Measurements from ENCODE around the gene FRMD8. TPM values are rescaled to one million over a fixed set of nuclear protein-coding genes. Genes with fewer than 3 reads are reported as not detected.

FRMD8 gene
- total and polyA plus RNA-seq, 4 donors: 2.8 to 22.8 (median 15.0) TPM

DNA sequence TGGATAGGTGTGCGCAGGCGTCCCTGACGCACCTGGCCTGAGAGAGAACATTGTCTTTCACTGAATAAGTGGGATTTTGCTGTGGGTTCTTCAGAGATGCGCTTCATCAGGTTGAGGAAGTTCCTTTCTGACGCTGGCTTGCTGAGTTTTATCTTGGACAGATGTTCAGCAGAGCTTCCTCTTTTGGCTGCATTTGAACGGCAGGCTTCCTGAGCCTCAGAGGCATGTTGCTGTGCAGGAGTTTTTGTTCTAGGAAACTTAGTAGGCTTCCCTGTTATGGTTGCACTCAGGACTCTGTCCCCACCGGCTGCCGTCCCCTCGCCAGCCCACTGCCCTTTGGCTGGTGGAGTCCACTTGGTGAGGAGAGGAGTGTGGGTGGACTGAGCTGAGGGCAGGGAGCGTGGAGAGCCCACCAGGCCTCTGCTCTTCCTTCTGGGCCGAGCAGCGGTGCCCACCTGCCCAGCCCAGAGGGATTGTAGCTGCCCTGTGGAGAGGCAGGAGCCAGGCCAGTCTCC is 17.2 kb downstream of the FRMD8 start:
- TF ChIP-seq TAF1 (conservative IDR thresholded peaks at IDR 0.05): no peak
- TF ChIP-seq FOXA1 (IDR thresholded peaks at IDR 0.05): no peak
- TF ChIP-seq RAD21 (IDR thresholded peaks at IDR 0.05): no peak
- TF ChIP-seq, protein P1, sequence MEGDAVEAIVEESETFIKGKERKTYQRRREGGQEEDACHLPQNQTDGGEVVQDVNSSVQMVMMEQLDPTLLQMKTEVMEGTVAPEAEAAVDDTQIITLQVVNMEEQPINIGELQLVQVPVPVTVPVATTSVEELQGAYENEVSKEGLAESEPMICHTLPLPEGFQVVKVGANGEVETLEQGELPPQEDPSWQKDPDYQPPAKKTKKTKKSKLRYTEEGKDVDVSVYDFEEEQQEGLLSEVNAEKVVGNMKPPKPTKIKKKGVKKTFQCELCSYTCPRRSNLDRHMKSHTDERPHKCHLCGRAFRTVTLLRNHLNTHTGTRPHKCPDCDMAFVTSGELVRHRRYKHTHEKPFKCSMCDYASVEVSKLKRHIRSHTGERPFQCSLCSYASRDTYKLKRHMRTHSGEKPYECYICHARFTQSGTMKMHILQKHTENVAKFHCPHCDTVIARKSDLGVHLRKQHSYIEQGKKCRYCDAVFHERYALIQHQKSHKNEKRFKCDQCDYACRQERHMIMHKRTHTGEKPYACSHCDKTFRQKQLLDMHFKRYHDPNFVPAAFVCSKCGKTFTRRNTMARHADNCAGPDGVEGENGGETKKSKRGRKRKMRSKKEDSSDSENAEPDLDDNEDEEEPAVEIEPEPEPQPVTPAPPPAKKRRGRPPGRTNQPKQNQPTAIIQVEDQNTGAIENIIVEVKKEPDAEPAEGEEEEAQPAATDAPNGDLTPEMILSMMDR (IDR thresholded peaks at IDR 0.05; ENCODE audit: low read depth, low read length, missing input control): no peak
- no peak for TF ChIP-seq RXRA (IDR thresholded peaks at IDR 0.05)
- TF ChIP-seq, protein P2, sequence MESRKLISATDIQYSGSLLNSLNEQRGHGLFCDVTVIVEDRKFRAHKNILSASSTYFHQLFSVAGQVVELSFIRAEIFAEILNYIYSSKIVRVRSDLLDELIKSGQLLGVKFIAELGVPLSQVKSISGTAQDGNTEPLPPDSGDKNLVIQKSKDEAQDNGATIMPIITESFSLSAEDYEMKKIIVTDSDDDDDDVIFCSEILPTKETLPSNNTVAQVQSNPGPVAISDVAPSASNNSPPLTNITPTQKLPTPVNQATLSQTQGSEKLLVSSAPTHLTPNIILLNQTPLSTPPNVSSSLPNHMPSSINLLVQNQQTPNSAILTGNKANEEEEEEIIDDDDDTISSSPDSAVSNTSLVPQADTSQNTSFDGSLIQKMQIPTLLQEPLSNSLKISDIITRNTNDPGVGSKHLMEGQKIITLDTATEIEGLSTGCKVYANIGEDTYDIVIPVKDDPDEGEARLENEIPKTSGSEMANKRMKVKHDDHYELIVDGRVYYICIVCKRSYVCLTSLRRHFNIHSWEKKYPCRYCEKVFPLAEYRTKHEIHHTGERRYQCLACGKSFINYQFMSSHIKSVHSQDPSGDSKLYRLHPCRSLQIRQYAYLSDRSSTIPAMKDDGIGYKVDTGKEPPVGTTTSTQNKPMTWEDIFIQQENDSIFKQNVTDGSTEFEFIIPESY (IDR thresholded peaks at IDR 0.05): no peak
- no peak for TF ChIP-seq HNF4A (conservative IDR thresholded peaks at IDR 0.05)
- no peak for TF ChIP-seq GABPA (IDR thresholded peaks at IDR 0.05 in 1 of 2, conservative IDR thresholded peaks at IDR 0.05 in 1 of 2)
- TF ChIP-seq HNF4G (IDR thresholded peaks at IDR 0.05): no peak
- no peak for TF ChIP-seq MAX (IDR thresholded peaks at IDR 0.05)
- TF ChIP-seq, protein P3, sequence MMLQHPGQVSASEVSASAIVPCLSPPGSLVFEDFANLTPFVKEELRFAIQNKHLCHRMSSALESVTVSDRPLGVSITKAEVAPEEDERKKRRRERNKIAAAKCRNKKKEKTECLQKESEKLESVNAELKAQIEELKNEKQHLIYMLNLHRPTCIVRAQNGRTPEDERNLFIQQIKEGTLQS (IDR thresholded peaks at IDR 0.05): no peak
- no peak for TF ChIP-seq FOXA2 (IDR thresholded peaks at IDR 0.05)
- TF ChIP-seq YY1 (IDR thresholded peaks at IDR 0.05): no peak
- no peak for TF ChIP-seq JUND (IDR thresholded peaks at IDR 0.05)
- DNase-seq (ENCODE audit: low spot score): no peak
- whole genome bisulfite sequencing: 72% methylated on average over 12 of the region's 12 CpGs

GRCh38 chr11:65404210-65404609 is 17.8 kb downstream of the FRMD8 start:
- Histone ChIP-seq H3K9me3 (ENCODE audit: control insufficient read depth in 4 of 4, low read length in 3 of 4) (no peaks in the 10 kb centered on the region), H3K4me1 (ENCODE audit: control insufficient read depth in 4 of 4, insufficient read depth in 4 of 4, low read length in 3 of 4) (peaks cover 0 to 4% (median 0%) of the 10 kb centered on the region in 4 donors), H3K27me3 (ENCODE audit: control insufficient read depth in 4 of 4, insufficient read depth in 4 of 4, low read length in 3 of 4) (no peaks in the 10 kb centered on the region), H3K4me3 (ENCODE audit: low read depth in 1 of 3, low read length in 3 of 3) (no peak overlapping the region), H3K36me3 (ENCODE audit: control insufficient read depth in 4 of 4, insufficient read depth in 3 of 4, low read depth in 1 of 4, low read length in 3 of 4) (peaks cover 2 to 29% (median 13%) of the 10 kb centered on the region in 4 donors), H3K9ac (ENCODE audit: low read depth in 1 of 2, low read length in 2 of 2) (no peak overlapping the region), H3K27ac (ENCODE audit: low read depth in 1 of 2, low read length in 2 of 2) (peak overlapping the region in 1 of 2 donors; percentile 47)
- 87% methylated on average over 13 of the region's 13 CpGs for WGBS
- DNase-seq (ENCODE audit: low spot score): no peak
- TF ChIP-seq NR2F2 (IDR thresholded peaks at IDR 0.05) (no peak), FOXA1 (IDR thresholded peaks at IDR 0.05) (no peak), GABPA (IDR thresholded peaks at IDR 0.05 in 1 of 2, conservative IDR thresholded peaks at IDR 0.05 in 1 of 2) (no peak), JUND (IDR thresholded peaks at IDR 0.05) (no peak), MAX (IDR thresholded peaks at IDR 0.05) (no peak), HNF4A (conservative IDR thresholded peaks at IDR 0.05) (no peak), TAF1 (conservative IDR thresholded peaks at IDR 0.05) (no peak), RXRA (IDR thresholded peaks at IDR 0.05) (no peak), RAD21 (IDR thresholded peaks at IDR 0.05) (no peak), YY1 (IDR thresholded peaks at IDR 0.05) (no peak), HNF4G (IDR thresholded peaks at IDR 0.05) (no peak), REST (IDR thresholded peaks at IDR 0.05) (no peak), SP1 (IDR thresholded peaks at IDR 0.05) (no peak)
- TF ChIP-seq, protein P3 (IDR thresholded peaks at IDR 0.05): no peak
- TF ChIP-seq, protein P2 (IDR thresholded peaks at IDR 0.05): no peak
- TF ChIP-seq, protein P1 (IDR thresholded peaks at IDR 0.05; ENCODE audit: low read depth, low read length, missing input control): no peak

More for the DNA sequence above, 17.2 kb downstream of the FRMD8 start:
- Histone ChIP-seq H3K36me3 (ENCODE audit: control insufficient read depth in 4 of 4, insufficient read depth in 3 of 4, low read depth in 1 of 4, low read length in 3 of 4) (peaks cover 2 to 26% (median 11%) of the 10 kb centered on the region in 4 donors), H3K4me1 (ENCODE audit: control insufficient read depth in 4 of 4, insufficient read depth in 4 of 4, low read length in 3 of 4) (peaks cover 0 to 4% (median 0%) of the 10 kb centered on the region in 4 donors), H3K9me3 (ENCODE audit: control insufficient read depth in 4 of 4, low read length in 3 of 4) (no peaks in the 10 kb centered on the region), H3K27ac (ENCODE audit: low read depth in 1 of 2, low read length in 2 of 2) (peak overlapping the region in 1 of 2 donors; percentile 47), H3K27me3 (ENCODE audit: control insufficient read depth in 4 of 4, insufficient read depth in 4 of 4, low read length in 3 of 4) (no peaks in the 10 kb centered on the region), H3K4me3 (ENCODE audit: low read depth in 1 of 3, low read length in 3 of 3) (no peak overlapping the region), H3K9ac (ENCODE audit: low read depth in 1 of 2, low read length in 2 of 2) (no peak overlapping the region)
